DMS153 treated with DMSO at 0.1 percent for 48 hours (cell line): ENCODE measurements around the gene THYN1.
"Not testable (repeated sequence)": the region's sequence is repeated elsewhere in the genome, so short reads cannot be mapped to it uniquely, and the experiment has no call there.

Experiments used
- DNase-seq: peaks from one replicate; lab custom pipeline; 2025; ENCODE audit not compliant: unreplicated experiment; lab: John Stamatoyannopoulos, UW

Gene THYN1

DNA sequence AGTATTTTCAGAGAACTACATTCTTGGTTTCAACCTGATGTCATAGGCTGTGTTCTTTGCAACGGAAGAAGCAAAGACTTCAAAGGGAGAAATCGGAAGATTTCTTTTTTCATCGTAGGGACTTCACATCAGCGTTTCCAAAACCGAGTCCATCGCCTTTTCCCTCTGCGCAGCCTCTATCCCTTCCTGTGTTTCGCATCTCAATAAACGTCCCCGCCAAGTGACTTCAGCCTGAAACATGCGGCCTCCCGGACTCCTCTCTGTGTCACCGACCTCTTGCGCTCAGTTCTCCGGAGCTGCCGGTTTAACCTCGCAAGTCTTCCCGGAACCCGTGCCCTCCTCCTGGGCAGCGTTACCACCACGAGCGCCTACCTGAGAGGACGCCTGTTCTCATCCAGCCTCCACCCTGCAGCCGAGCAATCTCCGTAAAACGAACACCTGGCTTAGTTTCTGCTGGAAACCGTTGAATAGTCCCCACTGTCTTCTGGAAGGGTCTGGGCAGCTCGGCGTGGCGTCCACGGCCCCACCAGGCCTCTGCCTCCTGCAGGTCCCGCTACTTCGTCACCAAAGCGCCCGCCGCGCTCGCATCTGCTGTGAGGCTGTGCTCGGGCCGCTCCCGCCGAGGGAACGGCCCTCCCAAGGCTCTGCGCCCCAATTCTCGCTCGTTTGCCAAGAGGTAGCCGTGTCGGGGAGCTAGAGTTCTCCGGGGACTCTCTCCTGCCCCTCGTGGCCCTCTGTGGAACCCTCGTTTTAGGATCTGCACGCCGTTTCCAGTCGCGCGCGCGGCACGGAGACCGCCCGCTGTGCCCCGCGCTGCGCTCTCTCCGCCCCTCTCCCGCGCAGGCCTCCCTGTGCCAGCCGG lies 22.6 kb upstream of the THYN1 start, which contains the start of gene GLB1L3:
TSS of gene GLB1L3 (plus strand) at position 846 of the 862 bp plus-strand sequence. CDS start 362 bp downstream, outside the sequence.
- peak; percentile 27 for DNase-seq

DNA sequence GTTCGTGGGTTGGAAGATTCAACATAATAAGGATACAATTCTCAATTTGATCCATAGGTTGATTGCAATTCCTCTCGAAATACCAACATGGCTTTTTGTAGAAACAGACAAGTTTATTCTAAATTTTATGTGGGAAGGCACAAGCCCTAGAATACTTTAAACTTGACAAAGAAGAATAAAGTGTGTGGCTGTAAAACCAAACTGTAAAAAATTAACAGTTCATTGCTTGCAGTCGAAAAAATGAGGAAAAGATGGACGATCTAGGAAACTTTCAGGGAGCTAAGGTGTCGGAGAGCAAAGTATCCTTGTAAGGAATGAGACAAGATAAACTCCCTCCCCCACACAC lies 22.0 kb upstream of the THYN1 start:
- no peak for DNase-seq

DNA sequence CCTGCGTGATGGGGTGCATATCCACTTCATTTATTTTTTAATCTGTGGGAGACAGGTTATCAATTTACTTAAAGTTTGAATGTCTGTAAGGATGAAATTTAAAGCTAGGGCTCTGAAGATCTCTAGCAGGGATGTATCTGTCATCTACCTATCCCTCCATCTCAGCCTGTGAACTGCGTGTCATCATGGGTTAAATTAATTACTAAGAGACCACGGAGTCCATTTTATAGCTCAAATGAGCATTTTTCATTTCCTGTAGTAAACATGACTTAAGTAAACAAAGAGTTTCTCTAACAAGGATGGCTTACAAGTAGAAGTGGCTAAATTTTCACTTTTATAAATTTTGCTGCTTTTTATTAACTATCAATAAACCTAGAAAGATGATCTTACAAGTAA lies 20.2 kb upstream of the THYN1 start:
- no peak for DNase-seq

DNA sequence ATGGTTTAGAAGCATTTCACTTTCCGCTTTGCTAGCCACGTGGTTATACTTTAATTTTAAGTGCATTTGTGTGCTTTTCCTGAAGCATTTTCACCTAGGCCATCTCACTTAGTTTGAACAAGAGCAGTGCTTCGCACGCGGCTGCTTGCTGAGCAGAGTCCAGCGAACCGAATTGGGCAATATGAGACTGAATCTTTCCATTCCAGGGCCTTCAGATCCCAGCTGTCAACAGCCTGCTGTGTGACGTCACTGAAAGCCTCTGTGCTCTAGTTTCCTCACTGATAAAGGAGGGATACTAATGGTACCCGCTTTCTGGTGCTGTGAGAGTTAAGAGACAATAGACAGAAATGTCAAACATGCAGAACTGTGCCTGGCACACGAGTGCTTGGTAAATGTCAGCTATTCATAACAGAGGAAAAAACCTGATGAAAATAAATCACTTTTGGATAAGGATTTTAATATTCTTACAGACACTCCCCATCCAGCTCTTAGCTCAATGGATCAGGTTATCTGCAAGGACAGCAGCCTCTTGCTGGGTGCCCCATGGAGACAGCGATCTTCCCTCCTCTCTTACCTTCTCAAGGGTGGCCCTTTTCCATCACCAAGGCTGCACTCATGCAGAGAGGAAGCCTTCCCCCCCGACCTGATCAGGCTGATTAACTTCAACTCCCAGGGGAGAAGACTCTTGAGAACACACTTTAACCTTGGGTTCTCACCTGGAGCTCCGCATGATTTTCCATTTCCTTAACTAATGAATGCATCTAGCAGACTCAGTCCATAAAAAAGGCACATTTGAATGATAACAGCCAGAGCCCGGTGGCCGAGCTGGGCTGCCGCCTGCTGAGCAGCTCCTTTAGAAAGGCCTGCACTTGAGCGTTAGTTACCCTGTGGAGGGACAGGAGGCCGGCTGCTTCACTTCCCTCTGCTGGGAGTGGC lies 19.5 kb upstream of the THYN1 start:
- DNase-seq, result no peak

DNA sequence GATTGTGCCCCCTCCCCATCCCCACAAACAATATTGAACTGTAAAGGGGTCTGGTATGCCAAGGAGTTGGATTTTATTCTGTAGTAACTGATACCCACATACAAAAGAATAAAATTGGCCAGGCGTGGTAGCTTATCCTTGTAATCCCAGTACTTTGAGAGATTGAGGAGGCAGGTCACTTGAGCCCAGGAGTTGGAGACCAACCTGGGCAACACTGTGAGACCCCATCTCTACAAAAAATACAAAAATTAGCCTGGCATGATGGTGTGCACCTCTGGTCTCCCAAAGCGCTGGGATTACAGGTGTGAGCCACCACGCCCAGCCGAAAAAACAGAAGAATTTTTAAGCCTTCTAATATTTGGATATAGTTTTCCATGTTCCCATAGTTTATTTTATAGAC lies 18.8 kb upstream of the THYN1 start:
- DNase-seq, result no peak

DNA sequence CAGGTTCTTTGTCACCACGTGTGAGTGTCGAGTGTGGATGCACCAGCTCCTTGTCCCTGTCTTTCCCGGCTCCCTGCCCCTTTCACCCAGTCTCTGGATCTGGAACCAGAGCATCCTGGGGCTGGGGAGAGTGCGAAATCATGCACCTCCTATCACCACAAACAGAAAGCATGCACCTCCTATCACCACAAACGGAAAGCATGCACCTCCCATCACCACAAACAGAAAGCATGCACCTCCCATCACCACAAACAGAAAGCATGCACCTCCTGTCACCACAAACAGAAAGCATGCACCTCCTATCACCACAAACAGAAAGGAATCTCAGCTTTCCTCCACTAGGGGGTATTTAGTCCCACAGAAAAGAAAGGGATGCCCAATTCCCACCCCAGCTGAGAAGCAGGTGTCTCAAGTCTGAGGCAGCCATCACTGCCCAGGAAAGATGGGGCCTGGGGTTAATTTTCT lies 17.1 kb upstream of the THYN1 start:
- no peak for DNase-seq

DNA sequence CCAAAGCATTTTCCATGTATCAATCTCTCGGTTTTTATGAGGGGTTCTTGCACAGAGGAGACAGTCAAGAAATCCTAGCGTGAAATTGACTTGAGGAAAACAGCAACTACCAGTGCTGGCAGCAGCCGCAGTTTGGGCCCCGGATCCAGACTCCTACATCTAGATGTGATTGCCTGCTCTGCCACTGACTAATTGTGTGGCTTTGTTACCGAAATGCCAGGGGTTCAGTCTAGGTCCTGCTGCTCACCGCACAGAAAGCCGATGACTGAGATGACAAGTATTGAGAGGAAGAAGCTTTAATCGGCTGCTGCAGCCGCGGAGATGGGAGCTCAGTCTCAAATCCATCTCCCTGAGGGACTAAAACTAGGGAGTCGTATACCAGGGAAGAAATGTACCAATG lies 14.8 kb upstream of the THYN1 start:
- DNase-seq, result no peak

DNA sequence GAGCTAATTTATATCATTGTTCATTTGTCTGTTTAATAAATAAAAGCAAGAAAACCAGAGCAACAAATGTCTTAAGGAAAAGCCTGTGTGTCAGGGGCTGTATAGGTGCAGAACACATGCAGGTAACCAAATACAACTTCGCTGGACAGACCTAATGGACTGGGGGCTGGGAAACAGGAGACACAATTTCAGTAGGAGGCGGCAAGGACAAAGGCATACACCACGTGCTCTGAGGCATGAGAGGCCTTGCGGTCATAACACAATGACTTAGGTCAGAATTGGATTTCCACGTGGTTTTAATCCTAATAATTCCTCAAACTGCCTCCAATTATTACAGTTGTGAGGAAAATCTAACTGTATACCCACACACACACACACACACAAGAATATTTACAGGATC lies 14.3 kb upstream of the THYN1 start:
- no peak for DNase-seq

DNA sequence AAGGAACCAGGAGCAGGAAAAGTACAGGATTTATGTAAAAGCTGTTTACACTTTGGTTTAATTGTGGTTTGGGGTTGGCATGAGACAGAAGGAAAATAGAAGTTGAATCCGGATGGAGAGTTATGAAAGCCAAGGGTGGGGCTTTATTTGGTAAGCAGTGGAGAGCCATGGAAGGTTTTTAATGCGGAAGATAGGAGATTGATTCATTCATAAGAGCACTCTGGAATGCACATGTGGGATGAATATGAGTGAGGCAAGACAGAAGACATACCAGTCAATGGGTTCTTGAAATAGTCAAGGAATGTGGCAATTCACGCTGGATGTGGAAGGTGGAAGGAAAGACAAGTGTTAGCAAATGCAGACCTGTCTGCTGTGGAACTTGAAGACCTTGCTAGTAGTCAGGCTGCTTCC lies 13.7 kb upstream of the THYN1 start:
- DNase-seq, result no peak

DNA sequence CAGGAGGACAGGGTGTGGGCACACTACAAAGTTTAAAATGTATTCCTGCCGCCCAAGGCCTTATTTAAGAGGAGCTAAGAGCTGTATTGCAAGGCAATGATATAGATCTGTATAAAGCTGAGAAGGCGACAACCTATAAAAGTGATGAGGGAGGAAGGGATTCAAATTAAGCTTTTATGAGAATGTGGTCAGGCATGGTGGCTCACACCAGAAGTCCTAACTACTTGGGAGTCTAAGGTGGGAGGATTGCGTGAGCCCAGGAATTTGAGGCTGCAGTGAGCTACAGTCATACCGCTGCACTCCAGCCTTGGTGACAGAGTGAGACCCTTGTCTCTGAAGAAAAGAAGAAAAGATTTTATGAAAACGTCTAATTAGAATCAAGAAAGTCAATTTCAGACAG lies 13.3 kb upstream of the THYN1 start:
- DNase-seq, result no peak

DNA sequence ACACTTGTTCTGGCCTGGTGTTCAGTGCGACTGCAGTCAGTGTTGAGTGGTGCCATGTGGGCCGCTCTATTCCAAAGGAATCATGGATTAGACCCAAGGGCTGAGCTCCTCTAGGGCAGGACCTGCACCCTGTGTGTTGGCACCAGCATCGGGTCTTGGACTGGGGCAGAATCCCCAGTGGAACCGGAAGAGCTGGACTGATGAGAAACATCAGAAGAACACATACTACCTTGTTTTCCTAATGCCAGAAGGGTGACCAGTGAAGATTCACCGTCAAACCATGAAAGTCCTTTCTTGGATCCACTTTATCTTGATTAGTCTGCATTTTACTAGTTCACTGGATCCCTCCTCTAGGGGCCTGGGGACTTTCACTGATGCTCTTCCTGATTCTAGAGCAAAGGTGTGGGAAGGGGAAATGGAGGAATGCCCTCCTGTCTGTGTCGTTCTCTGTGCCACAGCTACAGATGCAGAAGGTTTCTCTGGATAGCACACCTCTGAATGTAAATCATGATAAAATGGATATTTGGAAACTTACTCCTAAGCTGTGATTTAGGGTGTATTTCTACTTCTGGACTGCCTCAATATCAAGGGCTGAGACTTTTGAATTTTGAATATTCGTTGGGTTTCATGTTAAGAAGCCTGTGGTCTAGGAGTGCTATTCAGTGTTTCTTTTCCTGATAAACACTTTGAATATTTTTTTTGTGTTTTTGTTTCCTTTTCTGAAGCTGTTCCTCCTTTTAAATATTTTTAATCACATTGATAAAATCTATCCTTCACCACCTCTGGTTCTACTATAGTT lies 12.0 kb upstream of the THYN1 start:
- DNase-seq, result no peak

DNA sequence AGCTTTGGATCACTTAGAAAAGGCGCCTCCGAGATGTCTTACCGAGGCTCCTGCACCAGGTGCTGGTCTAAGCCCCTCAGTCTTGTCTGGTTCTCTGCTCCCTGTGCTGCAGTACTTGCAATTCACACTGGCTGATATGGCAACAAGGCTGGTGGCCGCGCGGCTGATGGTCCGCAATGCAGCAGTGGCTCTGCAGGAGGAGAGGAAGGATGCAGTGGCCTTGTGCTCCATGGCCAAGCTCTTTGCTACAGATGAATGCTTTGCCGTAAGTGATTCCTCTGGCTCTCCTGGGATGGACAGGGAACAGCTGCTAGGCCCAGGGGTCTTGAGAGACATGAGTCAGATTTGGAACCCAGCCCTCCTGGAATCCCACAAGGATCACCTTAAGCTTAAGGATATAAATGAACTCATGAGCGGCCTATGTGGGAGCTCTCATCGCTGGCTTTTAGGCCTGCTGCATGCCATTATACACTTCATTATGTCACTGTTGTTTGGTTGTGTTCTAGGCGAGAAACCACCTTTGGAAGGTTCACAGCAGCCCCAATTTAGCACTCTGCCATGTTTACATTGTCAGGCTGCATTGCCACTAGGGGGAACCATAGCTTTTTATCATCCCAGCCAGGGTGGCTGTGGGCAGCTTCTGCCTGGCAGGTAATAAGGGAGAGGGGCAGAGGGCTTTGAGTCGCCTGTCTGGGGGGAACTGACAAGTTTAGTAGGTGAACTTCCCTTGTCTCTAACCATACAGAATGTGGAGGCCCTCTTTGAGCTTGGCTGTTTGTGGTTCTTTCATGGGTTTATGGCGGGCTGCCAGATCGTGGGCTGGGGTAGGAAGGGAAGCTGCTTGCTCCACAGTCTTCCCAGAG lies 8.7 kb upstream of the THYN1 start:
- no peak for DNase-seq

DNA sequence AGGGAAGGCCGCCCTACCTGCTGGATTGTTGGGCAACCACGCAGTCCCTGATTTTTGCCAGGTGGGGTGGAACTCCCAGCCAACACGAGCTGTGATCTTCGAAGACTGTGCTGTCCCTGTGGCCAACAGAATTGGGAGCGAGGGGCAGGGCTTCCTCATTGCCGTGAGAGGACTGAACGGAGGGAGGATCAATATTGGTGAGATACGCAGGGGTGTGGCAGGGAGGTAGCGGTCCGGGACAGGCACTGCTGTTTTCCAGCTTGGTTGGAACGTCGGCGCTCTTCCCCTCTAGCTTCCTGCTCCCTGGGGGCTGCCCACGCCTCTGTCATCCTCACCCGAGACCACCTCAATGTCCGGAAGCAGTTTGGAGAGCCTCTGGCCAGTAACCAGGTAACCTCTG lies 7.8 kb upstream of the THYN1 start:
- DNase-seq, result no peak

DNA sequence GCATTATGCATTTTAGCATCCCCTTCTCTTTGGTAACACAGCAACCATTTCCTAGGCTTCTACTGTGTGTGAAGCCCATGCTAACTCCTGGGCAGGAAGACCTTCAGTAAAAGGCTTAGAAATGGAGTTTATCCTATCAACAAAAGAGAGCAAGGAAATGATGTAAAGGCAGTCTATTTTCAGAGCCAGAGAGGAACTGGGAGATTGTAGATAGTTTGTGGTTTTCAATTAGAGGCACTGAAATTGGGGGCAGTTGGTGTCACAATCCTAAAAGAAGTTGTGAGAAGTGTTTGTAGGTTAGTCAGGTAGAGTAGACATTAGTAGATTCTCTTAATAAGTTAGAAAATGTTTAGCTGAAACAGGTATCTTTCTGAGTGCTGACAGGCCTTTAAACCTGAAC lies 7.4 kb upstream of the THYN1 start:
- DNase-seq, result no peak

DNA sequence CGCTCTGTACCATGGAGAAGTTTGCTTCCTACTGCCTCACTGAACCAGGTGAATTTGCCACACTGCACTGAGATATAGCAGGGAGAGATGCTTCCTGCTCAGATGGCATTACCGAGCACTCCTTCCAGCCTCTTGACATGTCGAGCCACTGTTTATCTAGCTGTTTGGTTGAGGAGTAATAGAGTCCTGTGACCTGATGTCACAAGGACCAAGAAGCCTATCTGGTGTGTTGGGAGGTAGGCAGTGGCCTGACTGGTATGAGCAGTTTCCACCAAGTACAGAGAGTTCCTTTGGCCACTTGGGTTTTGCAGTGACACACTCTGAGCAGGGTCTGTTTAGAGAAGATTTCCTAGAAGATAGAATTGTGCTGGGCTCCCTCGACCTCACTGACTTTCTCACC lies 5.4 kb upstream of the THYN1 start:
- DNase-seq, result no peak

DNA sequence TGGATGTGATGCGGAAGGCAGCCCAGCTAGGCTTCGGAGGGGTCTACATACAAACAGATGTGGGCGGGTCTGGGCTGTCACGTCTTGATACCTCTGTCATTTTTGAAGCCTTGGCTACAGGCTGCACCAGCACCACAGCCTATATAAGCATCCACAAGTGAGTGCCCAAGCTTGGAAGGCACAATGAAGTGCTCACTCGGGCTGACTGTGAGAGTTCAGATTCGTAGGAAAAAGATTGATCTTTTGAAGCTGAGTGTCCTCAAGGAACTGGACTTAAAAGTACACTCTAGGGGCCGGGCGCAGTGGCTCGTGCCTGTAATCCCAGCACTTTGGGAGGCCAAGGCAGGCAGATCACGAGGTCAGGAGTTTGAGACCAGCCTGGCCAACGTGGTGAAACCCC lies 3.9 kb upstream of the THYN1 start:
- DNase-seq, result no peak

DNA sequence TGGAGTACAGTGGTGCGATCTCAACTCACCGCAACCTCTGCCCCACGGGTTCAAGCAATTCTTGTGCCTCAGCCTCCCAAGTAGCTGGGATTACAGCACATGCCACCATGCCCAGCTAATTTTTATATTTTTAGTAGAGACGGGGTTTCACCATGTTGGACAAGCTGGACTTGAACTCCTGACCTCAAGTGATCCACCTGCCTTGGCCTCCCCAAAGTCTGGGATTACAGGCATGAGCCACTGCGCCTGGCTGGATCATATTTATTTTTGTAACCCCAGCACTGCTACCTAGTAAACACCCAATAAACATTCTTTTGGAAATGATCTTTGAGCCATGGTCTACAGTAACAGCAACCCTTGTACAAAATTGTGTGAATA lies 2.0 kb upstream of the THYN1 start:
- DNase-seq, result not testable (repeated sequence)

DNA sequence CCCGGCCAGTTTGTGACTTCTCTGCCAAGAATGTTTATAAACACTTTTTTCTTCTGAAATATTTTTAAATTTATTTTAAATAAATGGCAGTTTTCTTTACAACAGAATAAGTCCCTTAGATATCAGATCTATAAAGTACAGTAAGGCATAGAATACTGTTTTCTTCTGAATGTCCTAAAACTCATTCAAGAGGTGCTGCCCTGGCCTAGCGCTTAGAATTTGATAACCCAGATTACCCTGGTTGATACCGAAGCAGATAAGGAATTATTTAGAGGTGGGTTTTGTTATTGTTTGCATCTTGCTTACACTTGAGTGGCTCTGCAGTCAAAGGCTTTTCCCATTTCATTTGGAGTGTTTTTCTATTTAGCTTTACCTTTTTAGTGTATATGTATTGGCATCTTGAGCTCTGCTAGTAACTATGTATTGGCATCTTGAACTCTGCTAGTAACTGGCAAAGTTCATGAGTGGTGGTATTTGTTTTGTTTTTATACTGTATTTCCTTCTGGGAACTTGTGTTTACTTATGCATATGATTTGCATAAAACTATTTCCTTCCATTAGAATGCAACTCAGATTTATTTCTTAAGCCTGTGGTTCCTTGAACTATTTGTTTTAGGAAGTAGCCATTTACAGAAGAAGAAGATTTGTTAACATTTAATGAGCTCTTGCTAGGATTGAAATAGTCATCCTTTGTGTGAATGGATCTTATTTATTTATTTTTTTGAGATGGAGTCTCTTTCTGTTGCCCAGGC lies 1.5 kb upstream of the THYN1 start:
- DNase-seq, result no peak

DNA sequence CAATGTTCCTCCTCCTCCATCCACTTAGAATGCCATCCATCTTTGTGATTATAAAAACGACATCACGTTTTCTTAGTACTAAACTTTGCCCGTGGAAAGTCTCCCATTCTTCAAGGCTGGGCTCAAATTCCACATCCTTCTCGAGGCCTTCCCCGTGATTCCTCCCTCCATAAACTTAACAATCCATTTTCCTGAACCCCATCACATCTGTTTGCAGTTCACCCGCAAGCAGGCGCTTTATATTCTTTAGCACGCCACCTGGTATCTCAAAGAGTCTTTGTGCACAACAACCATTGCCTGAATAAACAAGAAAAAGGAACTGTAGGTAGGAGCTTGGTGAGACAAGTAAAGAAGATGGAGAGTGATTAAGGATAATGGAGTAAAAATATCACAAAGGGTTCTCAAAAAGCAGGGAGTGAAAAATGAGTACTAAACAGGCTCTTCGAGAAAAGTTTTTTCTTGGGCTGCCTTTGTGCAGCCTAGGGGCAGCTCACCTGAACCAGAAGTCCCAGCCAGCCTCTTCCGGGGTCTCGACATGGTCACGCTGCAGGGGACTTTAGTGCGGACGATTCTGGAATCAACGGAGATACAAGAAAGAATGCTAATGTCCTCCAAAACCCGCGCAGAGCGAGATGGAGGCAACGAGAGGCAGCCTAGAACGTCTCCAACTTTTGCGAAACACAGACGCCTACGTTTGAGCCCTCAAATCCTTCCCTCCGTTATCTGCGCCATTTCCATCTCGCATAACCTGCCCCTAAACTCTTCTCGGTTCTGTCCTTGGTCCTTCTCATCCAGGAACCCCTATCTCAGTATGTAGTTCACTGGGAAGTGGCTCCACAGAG lies 585 bp downstream of the THYN1 start:
- DNase-seq, result no peak
